HepG2 (cell line): ENCODE measurements around the gene ABCC8. TPM values are rescaled to one million over a fixed set of nuclear protein-coding genes. Genes with fewer than 3 reads are reported as not detected.

Experiments
- ASH2L ChIP-seq: fragments of 300-600, 200-600 bp; sonication (generic); IDR thresholded peaks from 2 replicates; pipeline ENCODE4 v1.7.0; 2017; ENCODE audit warnings: low read depth, mild to moderate bottlenecking, moderate library complexity, mixed read lengths, low read length; ENCODE audit not compliant: insufficient read length
- CREM ChIP-seq, 2 experiments: sonication (generic) in 1 of 2; formaldehyde crosslinking in 1 of 2; IDR thresholded peaks; 2 replicates each; pipeline versions ENCODE4 v1.4.0 to v1.6.1; 2016 to 2020; ENCODE audit warnings: antibody characterized with exemption in 1 of 2, mild to moderate bottlenecking in 1 of 2, missing genetic modification reagents in 1 of 2
- EEA1 ChIP-seq: sonication (generic); formaldehyde crosslinking; IDR thresholded peaks from 2 replicates; pipeline ENCODE4 v1.5.1; 2020; ENCODE audit warnings: mild to moderate bottlenecking, missing genetic modification reagents, borderline replicate concordance
- ELF1 ChIP-seq: sonication (generic); formaldehyde crosslinking; IDR thresholded peaks from 2 replicates; pipeline ENCODE4 v1.4.0; 2020; ENCODE audit warnings: missing genetic modification reagents
- ELF3 ChIP-seq: IDR thresholded peaks from 2 replicates; pipeline ENCODE4 v1.6.1; 2016; ENCODE audit warnings: missing genetic modification reagents, missing compliant biosample characterization
- ERF ChIP-seq: IDR thresholded peaks from 2 replicates; pipeline ENCODE4 v1.6.1; 2018; ENCODE audit warnings: missing biosample characterization, missing genetic modification reagents
- ETV5 ChIP-seq: IDR thresholded peaks from 2 replicates; pipeline ENCODE4 v1.6.1; 2018; ENCODE audit warnings: missing biosample characterization, missing genetic modification reagents, inconsistent platforms, borderline replicate concordance
- HIC2 ChIP-seq: sonication (generic); formaldehyde crosslinking; IDR thresholded peaks from 2 replicates; pipeline ENCODE4 v1.9.0; 2022; ENCODE audit warnings: low read depth, missing genetic modification reagents
- HNRNPLL ChIP-seq: fragments of 200-400 bp; formaldehyde crosslinking; IDR thresholded peaks from 2 replicates; pipeline ENCODE4 v1.6.1; 2017; ENCODE audit warnings: mild to moderate bottlenecking, low read depth, low read length; ENCODE audit not compliant: poor library complexity, severe bottlenecking
- IKZF1 ChIP-seq: fragments of 450-650 bp; IDR thresholded peaks from 2 replicates; pipeline ENCODE4 v1.7.1; 2016
- KLF9 ChIP-seq: IDR thresholded peaks from 2 replicates; pipeline ENCODE4 v1.6.1; 2016; ENCODE audit warnings: low read depth
- LRRFIP1 ChIP-seq: sonication (generic); formaldehyde crosslinking; conservative IDR thresholded peaks from 2 replicates; pipeline ENCODE4 v1.4.0; 2020; ENCODE audit warnings: missing genetic modification reagents
- MED8 ChIP-seq: sonication (generic); formaldehyde crosslinking; IDR thresholded peaks from 2 replicates; pipeline ENCODE4 v1.8.1; 2023; ENCODE audit warnings: mild to moderate bottlenecking, missing genetic modification reagents; ENCODE audit not compliant: insufficient replicate concordance
- MTA3 ChIP-seq: sonication (generic); formaldehyde crosslinking; IDR thresholded peaks from 2 replicates; pipeline ENCODE4 v1.4.0; 2020; ENCODE audit warnings: missing genetic modification reagents
- MYC ChIP-seq: sonication (generic); formaldehyde crosslinking; IDR thresholded peaks from 2 replicates; pipeline ENCODE4 v1.9.0; 2021; ENCODE audit warnings: missing genetic modification reagents, borderline replicate concordance
- SALL2 ChIP-seq: sonication (generic); formaldehyde crosslinking; IDR thresholded peaks from 2 replicates; pipeline ENCODE4 v1.8.1; 2023; ENCODE audit warnings: mild to moderate bottlenecking, missing genetic modification reagents, inconsistent platforms
- SNAI1 ChIP-seq: sonication (generic); formaldehyde crosslinking; IDR thresholded peaks from 2 replicates; pipeline ENCODE4 v1.5.0; 2020; ENCODE audit warnings: mild to moderate bottlenecking, missing genetic modification reagents, borderline replicate concordance
- ZBTB37 ChIP-seq: sonication (generic); formaldehyde crosslinking; IDR thresholded peaks from 2 replicates; pipeline ENCODE4 v1.4.0; 2020; ENCODE audit warnings: mild to moderate bottlenecking, missing genetic modification reagents
- ZNF317 ChIP-seq: sonication (generic); formaldehyde crosslinking; IDR thresholded peaks from 2 replicates; pipeline ENCODE4 v1.5.0; 2020; ENCODE audit warnings: mild to moderate bottlenecking, missing genetic modification reagents
- ZNF549 ChIP-seq: sonication (generic); formaldehyde crosslinking; IDR thresholded peaks from 2 replicates; pipeline ENCODE4 v1.5.0; 2020; ENCODE audit warnings: missing genetic modification reagents
- ZNF660 ChIP-seq: sonication (generic); formaldehyde crosslinking; IDR thresholded peaks from 2 replicates; pipeline ENCODE4 v1.5.1; 2020; ENCODE audit warnings: mild to moderate bottlenecking, low read depth, missing genetic modification reagents, borderline replicate concordance
- ZNF720 ChIP-seq: sonication (generic); formaldehyde crosslinking; IDR thresholded peaks from 2 replicates; pipeline ENCODE4 v1.4.0; 2020; ENCODE audit warnings: missing genetic modification reagents
- polyA plus RNA-seq, 8 experiments: library from polyadenylated mRNA; depleted of rRNA in 3 of 8; stranded (reverse) in 7 of 8; unstranded in 1 of 8; fragments of >200 nt; fragmentation: Illumina TruSeq in 4 of 8; extraction: Trizol in 4 of 8; gene quantifications; 2 replicates each; pipeline versions ENCODE4 v1.2.1 to v1.2.3, GENCODE V29; 2011 to 2016; ENCODE audit warnings: low read depth in 4 of 8, missing spikeins in 1 of 8, mixed read lengths in 1 of 8; ENCODE audit not compliant: insufficient read depth in 1 of 8
- total RNA-seq, 5 experiments: library from RNA; depleted of rRNA; stranded (reverse); fragments of >200 nt; fragmentation: Illumina TruSeq; extraction: Trizol; gene quantifications; 2 replicates each; pipeline ENCODE4 v1.2.3, GENCODE V29; 2016; ENCODE audit warnings: low read depth in 1 of 5
- TF ChIP-seq, protein P1 (sequence below): sonication (generic); formaldehyde crosslinking; IDR thresholded peaks from 2 replicates; pipeline ENCODE4 v1.5.1; 2020; ENCODE audit warnings: missing genetic modification reagents, mild to moderate bottlenecking, borderline replicate concordance

The ABCC8 gene
- total and polyA plus RNA-seq, 2 of the 13 experiments (the other 11 are each of a cell fraction or from before 2014, with no cell fraction given), result not detected

DNA sequence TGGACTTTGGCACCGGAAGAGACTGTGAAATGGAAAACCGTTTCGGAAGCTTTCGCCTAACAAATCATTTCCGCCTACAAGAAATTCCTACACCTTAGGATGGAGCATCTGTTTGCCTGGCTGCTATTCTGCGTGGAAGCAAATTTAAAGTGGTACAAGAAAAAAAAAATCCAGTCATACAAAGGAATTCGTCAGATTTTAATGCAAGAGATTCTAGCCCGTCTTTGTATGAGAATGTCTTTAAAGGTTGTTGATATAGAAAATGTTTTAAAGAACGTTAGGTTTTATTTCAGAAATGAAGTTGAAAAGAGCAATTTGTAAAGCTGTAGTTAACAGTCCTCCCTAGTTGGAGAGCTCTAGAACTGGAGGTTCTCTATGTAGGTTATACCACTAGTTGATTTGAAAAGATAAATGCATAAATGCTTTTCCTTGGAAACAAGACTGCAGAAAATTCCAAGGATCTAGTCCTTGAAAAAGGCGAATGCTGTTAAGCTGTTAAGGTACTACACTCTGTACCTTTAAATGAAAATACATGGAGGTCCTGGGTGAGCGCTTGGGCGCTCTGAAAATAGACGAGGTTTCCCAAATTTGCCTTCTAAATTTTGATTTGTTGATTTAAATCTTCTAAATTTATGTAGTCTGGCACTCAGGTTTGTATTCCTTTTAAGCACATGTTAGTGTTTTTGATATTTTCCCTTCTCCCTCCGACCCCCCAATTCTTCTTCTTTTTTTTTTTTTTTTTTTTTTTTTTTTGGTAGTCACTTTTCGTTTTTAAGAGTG lies 122.6 kb downstream of the ABCC8 start (continued):
- TF ChIP-seq KLF9 (no peak), ASH2L (peak; percentile 68), EEA1 (CRISPR knock-in tag) (no peak), ZNF720 (CRISPR knock-in tag) (no peak), HNRNPLL (no peak), MTA3 (CRISPR knock-in tag) (no peak), CREM (IDR thresholded peaks at IDR 0.05) (no peak; the same call in 1 of the 2 replicates), CREM (CRISPR knock-in tag; IDR thresholded peaks at IDR 0.05) (no peak), MED8 (CRISPR knock-in tag) (no peak), ELF3 (CRISPR knock-in tag) (peak; percentile 98), ZBTB37 (no peak), HIC2 (CRISPR knock-in tag) (no peak), ZNF660 (no peak), IKZF1 (no peak), ETV5 (CRISPR knock-in tag) (peak; percentile 98), ELF1 (CRISPR knock-in tag) (no peak), ZNF317 (CRISPR knock-in tag) (0 out of 2 replicates have a peak, but pooled peaks have one; percentile 3), ZNF549 (CRISPR knock-in tag) (no peak), ERF (CRISPR knock-in tag) (no peak), LRRFIP1 (CRISPR knock-in tag) (no peak), SNAI1 (CRISPR knock-in tag) (no peak), SALL2 (CRISPR knock-in tag) (no peak), MYC (CRISPR knock-in tag) (no peak)
- TF ChIP-seq, protein P1, sequence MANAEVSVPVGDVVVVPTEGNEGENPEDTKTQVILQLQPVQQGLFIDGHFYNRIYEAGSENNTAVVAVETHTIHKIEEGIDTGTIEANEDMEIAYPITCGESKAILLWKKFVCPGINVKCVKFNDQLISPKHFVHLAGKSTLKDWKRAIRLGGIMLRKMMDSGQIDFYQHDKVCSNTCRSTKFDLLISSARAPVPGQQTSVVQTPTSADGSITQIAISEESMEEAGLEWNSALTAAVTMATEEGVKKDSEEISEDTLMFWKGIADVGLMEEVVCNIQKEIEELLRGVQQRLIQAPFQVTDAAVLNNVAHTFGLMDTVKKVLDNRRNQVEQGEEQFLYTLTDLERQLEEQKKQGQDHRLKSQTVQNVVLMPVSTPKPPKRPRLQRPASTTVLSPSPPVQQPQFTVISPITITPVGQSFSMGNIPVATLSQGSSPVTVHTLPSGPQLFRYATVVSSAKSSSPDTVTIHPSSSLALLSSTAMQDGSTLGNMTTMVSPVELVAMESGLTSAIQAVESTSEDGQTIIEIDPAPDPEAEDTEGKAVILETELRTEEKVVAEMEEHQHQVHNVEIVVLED (CRISPR knock-in tag), result no peak; the same call in 1 of the 2 replicates
